ENCODE measurements around the gene ATP5PB.

ATP5PB gene

DNA sequence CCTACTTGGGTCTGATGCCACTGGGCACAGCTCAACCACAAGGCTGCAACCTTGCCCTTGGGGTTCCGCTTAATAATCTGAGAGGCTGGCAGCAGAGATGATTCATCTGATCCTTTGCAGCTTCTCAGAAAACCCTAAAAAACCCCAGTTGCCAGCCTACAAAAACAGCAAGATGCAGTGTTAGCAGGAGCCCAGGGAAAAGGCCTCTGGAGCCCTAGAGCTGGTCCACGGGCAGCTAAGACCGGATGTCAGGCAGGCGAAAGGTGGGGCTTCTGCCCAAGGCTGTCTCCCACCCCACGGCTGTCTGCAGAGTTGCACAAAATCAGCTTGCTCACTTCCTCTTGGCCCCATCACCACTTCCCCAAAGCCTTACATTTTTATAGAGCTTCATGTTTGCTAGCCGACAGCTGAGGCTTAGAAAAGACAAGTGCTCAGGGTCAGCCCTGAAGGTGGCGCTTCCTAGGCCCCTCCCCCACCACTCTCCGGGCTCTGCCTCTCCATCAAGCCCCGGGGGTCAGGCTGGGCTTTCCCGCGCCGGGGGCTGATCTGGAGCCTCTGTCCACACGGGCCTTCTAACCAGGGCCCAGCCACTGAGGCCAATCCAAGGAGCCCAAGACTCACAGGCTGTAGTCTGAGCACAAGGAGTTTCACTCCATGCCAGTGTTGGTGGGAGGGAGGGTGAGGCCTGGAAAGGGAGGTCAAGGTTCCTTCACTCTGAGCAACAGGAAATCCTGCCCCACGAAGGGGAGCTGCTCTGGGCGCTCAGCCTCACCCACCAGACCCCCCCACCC is 58.3 kb downstream of the ATP5PB start:
- peak; percentile 79 for DNase-seq (ENCODE audit: low spot score)

DNA sequence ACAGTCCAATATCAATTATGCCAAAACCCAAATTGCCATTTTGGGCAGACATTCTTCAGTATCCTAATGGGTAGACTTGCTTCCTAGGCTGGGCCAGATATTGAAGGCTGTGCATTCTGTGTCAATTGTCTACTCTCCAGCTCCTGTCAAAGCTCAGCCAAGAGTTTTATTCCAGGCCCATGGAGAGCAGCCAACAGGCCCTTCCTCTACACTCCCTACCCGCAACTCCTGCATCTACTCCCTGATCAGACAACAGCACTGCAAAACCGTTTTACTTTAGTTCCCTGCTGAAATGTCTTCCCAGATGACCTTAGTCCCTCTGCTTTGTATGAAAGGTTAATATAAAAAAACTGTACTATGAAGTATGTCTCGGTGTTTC is 60.7 kb downstream of the ATP5PB start:
- DNase-seq (ENCODE audit: low spot score): peak; percentile 63

DNA sequence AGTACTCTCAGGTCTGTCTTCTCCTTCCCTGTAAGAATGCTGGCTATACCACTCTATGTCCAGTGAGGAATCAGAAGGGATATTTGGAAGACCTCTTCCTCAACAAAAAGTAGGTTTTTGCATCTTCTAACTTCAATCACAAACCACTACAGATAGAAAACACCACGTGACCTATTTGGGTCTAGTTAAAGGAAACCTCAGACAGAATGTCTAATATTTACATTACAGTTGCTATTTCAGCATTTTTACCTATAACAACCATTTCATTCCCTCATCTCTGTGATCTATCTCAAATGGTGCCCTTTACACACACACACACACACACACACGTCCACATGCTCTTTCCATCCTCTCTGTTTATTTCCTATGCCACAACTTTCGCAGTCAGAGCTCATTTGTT is 62.1 kb downstream of the ATP5PB start:
- DNase-seq (ENCODE audit: low spot score): no peak

All from Ammon's horn (tissue), 1 donor.